ENCODE results near the gene ERN2.

- TF ChIP-seq MAX (IDR thresholded peaks at IDR 0.05) (no peak), ZNF274 (IDR thresholded peaks at IDR 0.05; ENCODE audit: low read depth, low read length) (no peak), POLR2A (IDR thresholded peaks at IDR 0.05; ENCODE audit: borderline replicate concordance, extremely low read depth, insufficient read depth, insufficient read length) (no peak), EZH2 (IDR thresholded peaks at IDR 0.05) (no peak), POLR2AphosphoS5 (IDR thresholded peaks at IDR 0.05; ENCODE audit: low read depth, low read length) (no peak), ELF1 (IDR thresholded peaks at IDR 0.05; ENCODE audit: borderline replicate concordance, low read depth) (no peak), RAD21 (IDR thresholded peaks at IDR 0.05; ENCODE audit: low read depth) (no peak), CTCF (IDR thresholded peaks at IDR 0.05 in 2 of 3, conservative IDR thresholded peaks at IDR 0.05 in 1 of 3; ENCODE audit: borderline replicate concordance in 1 of 3, insufficient read depth in 1 of 3, low read depth in 2 of 3, low read length in 2 of 3) (no peak), CEBPB (IDR thresholded peaks at IDR 0.05; ENCODE audit: low read depth) (no peak), CBX3 (IDR thresholded peaks at IDR 0.05; ENCODE audit: low read depth) (no peak), YY1 (IDR thresholded peaks at IDR 0.05; ENCODE audit: extremely low read depth, insufficient replicate concordance, low read depth, low read length) (no peak), SRF (IDR thresholded peaks at IDR 0.05; ENCODE audit: low read depth) (no peak), ZFX (IDR thresholded peaks at IDR 0.05) (no peak)
These were observed 38.9 kb downstream of the ERN2 start for GRCh38 chr16:23673971-23674614.
